AG04450 (cell line): ENCODE results near the gene TMEM61. TPM values are rescaled to one million over a fixed set of nuclear protein-coding genes. Genes with fewer than 3 reads are reported as not detected.
"Not testable (repeated sequence)": the region's sequence is repeated elsewhere in the genome, so short reads cannot be mapped to it uniquely, and the experiment has no call there.

Source experiments
- CTCF ChIA-PET: fragments of 300-600, 350-600 bp; formaldehyde crosslinking; extraction: SDS; loops from one replicate; lab custom pipeline; 2022; ENCODE audit warnings: antibody characterized with exemption, inconsistent platforms; lab: Charles Lee
- POLR2A ChIA-PET: fragments of 350-600 bp; formaldehyde crosslinking; extraction: SDS; loops from one replicate; lab custom pipeline; 2021; ENCODE audit warnings: antibody characterized with exemption, inconsistent platforms; lab: Yijun Ruan, JAX
- DNase-seq: peaks from one replicate; pipeline ENCODE4 v3.0.0-alpha.2; 2011; ENCODE audit warnings: low read depth, low spot score
- H3K27ac ChIP-seq: one replicate; pipeline ENCODE4 v1.5.1; 2012; ENCODE audit warnings: low read depth, low read length, control low read depth
- H3K27me3 ChIP-seq: one replicate; pipeline ENCODE4 v1.6.0; 2012; ENCODE audit warnings: low read length; ENCODE audit not compliant: control insufficient read depth, insufficient read depth
- H3K4me3 ChIP-seq: 2 replicates; pipeline ENCODE4 v1.5.1; 2011; ENCODE audit warnings: mild to moderate bottlenecking, low read depth, low read length, control low read depth
- H3K9me3 ChIP-seq: 2 replicates; pipeline ENCODE4 v1.5.1; 2012; ENCODE audit warnings: low read length; ENCODE audit not compliant: control insufficient read depth, insufficient read depth
- CTCF ChIP-seq: IDR thresholded peaks from 2 replicates; pipeline ENCODE4 v1.5.1; 2011; ENCODE audit warnings: low read depth, low read length, control low read depth, inconsistent platforms
- polyA plus RNA-seq: library from polyadenylated mRNA; depleted of rRNA; stranded (reverse); fragments of >200 nt; gene quantifications from 2 replicates; pipeline ENCODE4 v1.2.3, GENCODE V29; 2011

The TMEM61 gene
- polyA plus RNA-seq, 1 experiment: not detected

GRCh38 chr1:54955359-54955758 lies 25.1 kb upstream of the TMEM61 start:
- no peak overlapping the region for H3K27ac ChIP-seq

GRCh38 chr1:54956726-54957125 lies 23.7 kb upstream of the TMEM61 start:
- CTCF ChIA-PET: interaction anchor here (1.4 to 3.1 kb wide), 4 partner anchors 12 to 65 kb away, joined by 5 to 14 read pairs (median 10); no protein-coding TSS in a partner anchor
- H3K27ac ChIP-seq: no peak overlapping the region
- H3K9me3 ChIP-seq: peaks cover 8% of the 10 kb centered on the region; the same call in 1 of the 2 replicates
- DNase-seq: no peak
- no peaks in the 10 kb centered on the region for H3K27me3 ChIP-seq
- H3K4me3 ChIP-seq: no peak overlapping the region
- POLR2A ChIA-PET: no interaction called here
- TF ChIP-seq CTCF: no peak

More at GRCh38 chr1:54955359-54955758, 25.1 kb upstream of the TMEM61 start:
- Histone ChIP-seq H3K4me3 (no peak overlapping the region), H3K27me3 (no peaks in the 10 kb centered on the region), H3K9me3 (peaks cover 8% of the 10 kb centered on the region)
- ChIA-PET CTCF (interaction anchor here (3.1 kb wide), 1 partner anchor 67 kb away, joined by 14 read pairs; no protein-coding TSS in a partner anchor), POLR2A (interaction anchor here (0.6 kb wide), 1 partner anchor 34 kb away, joined by 3 read pairs; no protein-coding TSS in a partner anchor)
- no peak for DNase-seq
- no peak for TF ChIP-seq CTCF

- ChIA-PET CTCF (interaction anchor here (0.7 to 3.9 kb wide), 4 partner anchors 9 to 63 kb away, joined by 11 to 19 read pairs (median 13); no protein-coding TSS in a partner anchor), POLR2A (no interaction called here)
- DNase-seq: no peak
- TF ChIP-seq CTCF: no peak
- Histone ChIP-seq H3K27me3 (no peaks in the 10 kb centered on the region), H3K4me3 (no peak overlapping the region), H3K9me3 (peaks cover 8% of the 10 kb centered on the region; the same call in 1 of the 2 replicates), H3K27ac (no peak overlapping the region)
These were observed 21.2 kb upstream of the TMEM61 start for GRCh38 chr1:54959241-54959640.

- no peak overlapping the region for H3K4me3 ChIP-seq
- H3K27me3 ChIP-seq: no peaks in the 10 kb centered on the region
- peaks cover 5% of the 10 kb centered on the region; the same call in 1 of the 2 replicates for H3K9me3 ChIP-seq
- ChIA-PET POLR2A (no interaction called here), CTCF (interaction anchor here (1.2 to 3.9 kb wide), 5 partner anchors 10 to 17 kb away, joined by 3 to 19 read pairs (median 4); no protein-coding TSS in a partner anchor)
- no peak for DNase-seq
- no peak overlapping the region for H3K27ac ChIP-seq
- TF ChIP-seq CTCF: no peak
These were observed 17.6 kb upstream of the TMEM61 start for GRCh38 chr1:54962612-54963395.

- H3K9me3 ChIP-seq, H3K27me3 ChIP-seq, H3K4me3 ChIP-seq, DNase-seq, POLR2A ChIA-PET, H3K27ac ChIP-seq: not testable (repeated sequence)
- CTCF ChIA-PET: interaction anchor here (1.2 to 1.3 kb wide), 2 partner anchors 9 to 13 kb away, joined by 3 to 4 read pairs; no protein-coding TSS in a partner anchor
These were observed 16.6 kb upstream of the TMEM61 start for GRCh38 chr1:54963829-54964228.
